ENCODE data around the gene ZMAT5.

DNA sequence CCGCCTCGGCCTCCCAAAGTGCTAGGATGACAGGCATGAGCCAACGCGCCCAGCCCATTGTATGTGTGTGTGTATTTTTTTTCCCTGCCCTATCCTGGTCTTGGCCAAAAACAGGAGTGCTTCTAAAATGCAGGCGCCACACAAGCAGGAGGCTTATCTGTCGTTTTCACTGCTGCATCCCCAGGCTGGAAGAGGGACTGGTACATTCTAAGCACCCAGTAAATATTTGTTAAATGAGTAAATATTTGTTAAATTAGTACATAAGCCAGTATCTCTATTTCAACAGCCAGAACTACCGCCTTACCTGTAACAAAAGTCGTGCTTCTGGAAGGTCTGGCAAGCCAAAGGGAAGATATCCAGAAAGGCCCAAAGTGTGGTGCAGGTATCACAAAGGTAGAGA lies 46.3 kb upstream of the ZMAT5 start:
- TF ChIP-seq RARB (CRISPR knock-in tag; IDR thresholded peaks at IDR 0.05) (no peak), ZFP3 (CRISPR knock-in tag; IDR thresholded peaks at IDR 0.05) (no peak), ZNF565 (CRISPR knock-in tag; conservative IDR thresholded peaks at IDR 0.05; ENCODE audit: low read depth) (no peak), ZNF8 (CRISPR knock-in tag; IDR thresholded peaks at IDR 0.05) (no peak), ZNF70 (CRISPR knock-in tag; IDR thresholded peaks at IDR 0.05) (no peak), SNAI2 (CRISPR knock-in tag; IDR thresholded peaks at IDR 0.05) (no peak), ESRRG (CRISPR knock-in tag; IDR thresholded peaks at IDR 0.05) (no peak), OSR1 (CRISPR knock-in tag; IDR thresholded peaks at IDR 0.05) (no peak)
- TF ChIP-seq, protein P1, sequence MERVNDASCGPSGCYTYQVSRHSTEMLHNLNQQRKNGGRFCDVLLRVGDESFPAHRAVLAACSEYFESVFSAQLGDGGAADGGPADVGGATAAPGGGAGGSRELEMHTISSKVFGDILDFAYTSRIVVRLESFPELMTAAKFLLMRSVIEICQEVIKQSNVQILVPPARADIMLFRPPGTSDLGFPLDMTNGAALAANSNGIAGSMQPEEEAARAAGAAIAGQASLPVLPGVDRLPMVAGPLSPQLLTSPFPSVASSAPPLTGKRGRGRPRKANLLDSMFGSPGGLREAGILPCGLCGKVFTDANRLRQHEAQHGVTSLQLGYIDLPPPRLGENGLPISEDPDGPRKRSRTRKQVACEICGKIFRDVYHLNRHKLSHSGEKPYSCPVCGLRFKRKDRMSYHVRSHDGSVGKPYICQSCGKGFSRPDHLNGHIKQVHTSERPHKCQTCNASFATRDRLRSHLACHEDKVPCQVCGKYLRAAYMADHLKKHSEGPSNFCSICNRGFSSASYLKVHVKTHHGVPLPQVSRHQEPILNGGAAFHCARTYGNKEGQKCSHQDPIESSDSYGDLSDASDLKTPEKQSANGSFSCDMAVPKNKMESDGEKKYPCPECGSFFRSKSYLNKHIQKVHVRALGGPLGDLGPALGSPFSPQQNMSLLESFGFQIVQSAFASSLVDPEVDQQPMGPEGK (CRISPR knock-in tag; IDR thresholded peaks at IDR 0.05; ENCODE audit: borderline replicate concordance): no peak

Data from SK-N-SH treated with all-trans-retinoic acid at 6 μM for 48 hours (cell line).